ENCODE results near the gene PA2G4. TPM values are rescaled to one million over a fixed set of nuclear protein-coding genes. Genes with fewer than 3 reads are reported as not detected.
A peak's percentile ranks its signal among the peaks of the same experiment; 100 is the strongest.

Gene PA2G4
- total and polyA plus RNA-seq, 7 donors = 75.3 to 258 (median 115) TPM

GRCh38 chr12:56160193-56160763 lies 55.9 kb downstream of the PA2G4 start:
- Histone ChIP-seq H3K9me3 (no peaks in the 10 kb centered on the region), H3K4me3 (peak overlapping the region; percentile 95), H3K27me3 (ENCODE audit: insufficient read depth in 3 of 3, low read length in 2 of 3) (no peaks in the 10 kb centered on the region), H3K36me3 (ENCODE audit: insufficient read depth in 1 of 2, low read depth in 1 of 2) (peaks cover 21 to 59% of the 10 kb centered on the region in 2 donors), H3K4me1 (peaks cover 27% of the 10 kb centered on the region), H3K27ac (peak overlapping the region; percentile 94)
- intact Hi-C loops (cut with DNase I) = loop anchor here in 1 of 2 donors (2.0 kb wide), 1 partner anchor 29 kb away; the partner anchor contains the start of gene SMARCC2
- ATAC-seq (no peak), DNase-seq (peak in 1 of 2 donors; percentile 49)
- no peak for TF ChIP-seq CTCF (IDR thresholded peaks at IDR 0.05)
- WGBS, 3 donors = 41 to 49% (median 46%) methylated on average over 7 of the region's 7 CpGs

- WGBS, 3 donors = 65 to 75% (median 68%) methylated on average over 11 of the region's 11 CpGs
- Histone ChIP-seq H3K4me1 (peaks cover 27% of the 10 kb centered on the region), H3K9me3 (no peaks in the 10 kb centered on the region), H3K4me3 (peak overlapping the region; percentile 95), H3K27me3 (ENCODE audit: insufficient read depth in 3 of 3, low read length in 2 of 3) (no peaks in the 10 kb centered on the region), H3K27ac (peak overlapping the region; percentile 94), H3K36me3 (ENCODE audit: insufficient read depth in 1 of 2, low read depth in 1 of 2) (peaks cover 21 to 67% of the 10 kb centered on the region in 2 donors)
- TF ChIP-seq CTCF (IDR thresholded peaks at IDR 0.05) = no peak
- no peak for ATAC-seq
- intact Hi-C loops (cut with DNase I) = loop anchor here in 1 of 2 donors (2.0 kb wide), 1 partner anchor 28 kb away; the partner anchor contains the start of gene SMARCC2
- no peak for DNase-seq
Measured at GRCh38 chr12:56160894-56161689, 56.7 kb downstream of the PA2G4 start.

GRCh38 chr12:56161690-56162351 lies 57.5 kb downstream of the PA2G4 start:
- no peak for TF ChIP-seq CTCF (IDR thresholded peaks at IDR 0.05)
- H3K27me3 ChIP-seq (ENCODE audit: insufficient read depth in 3 of 3, low read length in 2 of 3) = no peaks in the 10 kb centered on the region
- ATAC-seq (no peak), DNase-seq (no peak)
- H3K9me3 ChIP-seq = no peaks in the 10 kb centered on the region
- peaks cover 21 to 75% of the 10 kb centered on the region in 2 donors for H3K36me3 ChIP-seq (ENCODE audit: insufficient read depth in 1 of 2, low read depth in 1 of 2)
- intact Hi-C loops (cut with DNase I) = loop anchor here in 1 of 2 donors (2.0 kb wide), 1 partner anchor 27 kb away; the partner anchor contains the start of gene SMARCC2
- peak overlapping the region; percentile 95 for H3K4me3 ChIP-seq
- peaks cover 27% of the 10 kb centered on the region for H3K4me1 ChIP-seq
- whole genome bisulfite sequencing, 3 donors = 67 to 69% (median 67%) methylated on average over 10 of the region's 10 CpGs
- H3K27ac ChIP-seq = peak overlapping the region; percentile 94

- H3K27me3 ChIP-seq (ENCODE audit: insufficient read depth in 3 of 3, low read length in 2 of 3) = no peaks in the 10 kb centered on the region
- 50 to 62% (median 52%) methylated on average over 11 of the region's 11 CpGs for WGBS, 3 donors
- no peak for TF ChIP-seq CTCF (IDR thresholded peaks at IDR 0.05)
- peaks cover 23% of the 10 kb centered on the region for H3K4me1 ChIP-seq
- ATAC-seq (no peak), DNase-seq (no peak)
- H3K27ac ChIP-seq = peak overlapping the region; percentile 94
- no peak overlapping the region for H3K4me3 ChIP-seq
- intact Hi-C loops (cut with DNase I) = no loop called here
- no peaks in the 10 kb centered on the region for H3K9me3 ChIP-seq
- H3K36me3 ChIP-seq (ENCODE audit: insufficient read depth in 1 of 2, low read depth in 1 of 2) = peaks cover 21 to 83% of the 10 kb centered on the region in 2 donors
Measured at GRCh38 chr12:56162468-56163290, 58.3 kb downstream of the PA2G4 start.

All from psoas muscle (tissue), 8 donors.